ENCODE data around the gene CDRT15L2. TPM values are rescaled to one million over a fixed set of nuclear protein-coding genes. Genes with fewer than 3 reads are reported as not detected.
"Not testable (repeated sequence)": the region's sequence is repeated elsewhere in the genome, so short reads cannot be mapped to it uniquely, and the experiment has no call there.

Gene CDRT15L2
- total RNA-seq, 6 experiments from 2014 or later: not detected

- not testable (repeated sequence) for H3K27ac Mint-ChIP-seq, H3K9me3 Mint-ChIP-seq, DNase-seq
Measured at GRCh38 chr17:20583891-20584577, 4.5 kb downstream of the CDRT15L2 start.

GRCh38 chr17:20588744-20589453 lies 9.4 kb downstream of the CDRT15L2 start:
- not testable (repeated sequence) for H3K9me3 Mint-ChIP-seq; H3K4me3 Mint-ChIP-seq; DNase-seq; H3K27ac Mint-ChIP-seq; H3K27me3 Mint-ChIP-seq (ENCODE audit: insufficient read depth); H3K4me1 Mint-ChIP-seq (ENCODE audit: low read depth); H3K36me3 Mint-ChIP-seq (ENCODE audit: low read depth)

More at GRCh38 chr17:20583891-20584577, 4.5 kb downstream of the CDRT15L2 start:
- not testable (repeated sequence) for H3K4me3 Mint-ChIP-seq; H3K36me3 Mint-ChIP-seq (ENCODE audit: low read depth); H3K4me1 Mint-ChIP-seq (ENCODE audit: low read depth); H3K27me3 Mint-ChIP-seq (ENCODE audit: insufficient read depth)
- 0 out of 2 replicates have a peak, but pooled peaks have one; percentile 17 for TF ChIP-seq CTCF (IDR thresholded peaks at IDR 0.05)

- DNase-seq; H3K27ac Mint-ChIP-seq; H3K4me3 Mint-ChIP-seq; H3K36me3 Mint-ChIP-seq (ENCODE audit: low read depth); H3K4me1 Mint-ChIP-seq (ENCODE audit: low read depth); H3K9me3 Mint-ChIP-seq; H3K27me3 Mint-ChIP-seq (ENCODE audit: insufficient read depth): not testable (repeated sequence)
Measured at GRCh38 chr17:20589454-20589810, 9.9 kb downstream of the CDRT15L2 start.

GRCh38 chr17:20591040-20591439 lies 11.5 kb downstream of the CDRT15L2 start:
- H3K36me3 Mint-ChIP-seq (ENCODE audit: low read depth); H3K4me3 Mint-ChIP-seq; H3K9me3 Mint-ChIP-seq; H3K4me1 Mint-ChIP-seq (ENCODE audit: low read depth); H3K27ac Mint-ChIP-seq; H3K27me3 Mint-ChIP-seq (ENCODE audit: insufficient read depth); DNase-seq: not testable (repeated sequence)

- H3K4me3 Mint-ChIP-seq; H3K4me1 Mint-ChIP-seq (ENCODE audit: low read depth); H3K36me3 Mint-ChIP-seq (ENCODE audit: low read depth); H3K27me3 Mint-ChIP-seq (ENCODE audit: insufficient read depth); H3K9me3 Mint-ChIP-seq; H3K27ac Mint-ChIP-seq; DNase-seq: not testable (repeated sequence)
Measured at GRCh38 chr17:20605568-20605967, 26.0 kb downstream of the CDRT15L2 start.

GRCh38 chr17:20609490-20609889 lies 30.0 kb downstream of the CDRT15L2 start:
- not testable (repeated sequence) for H3K9me3 Mint-ChIP-seq; H3K4me1 Mint-ChIP-seq (ENCODE audit: low read depth); H3K27me3 Mint-ChIP-seq (ENCODE audit: insufficient read depth); H3K27ac Mint-ChIP-seq; DNase-seq; H3K4me3 Mint-ChIP-seq; H3K36me3 Mint-ChIP-seq (ENCODE audit: low read depth)

GRCh38 chr17:20611309-20611708 lies 31.8 kb downstream of the CDRT15L2 start:
- no peaks in the 10 kb centered on the region for H3K4me1 Mint-ChIP-seq (ENCODE audit: low read depth)
- no peak for DNase-seq
- TF ChIP-seq CTCF (IDR thresholded peaks at IDR 0.05): no peak
- no peak overlapping the region for H3K4me3 Mint-ChIP-seq
- no peaks in the 10 kb centered on the region for H3K36me3 Mint-ChIP-seq (ENCODE audit: low read depth)
- H3K27me3 Mint-ChIP-seq (ENCODE audit: insufficient read depth): peaks cover 6% of the 10 kb centered on the region
- no peak overlapping the region for H3K27ac Mint-ChIP-seq
- H3K9me3 Mint-ChIP-seq: no peaks in the 10 kb centered on the region

GRCh38 chr17:20612635-20613034 lies 33.1 kb downstream of the CDRT15L2 start:
- Mint-ChIP-seq H3K27ac (no peak overlapping the region), H3K9me3 (no peaks in the 10 kb centered on the region), H3K4me3 (no peak overlapping the region), H3K27me3 (ENCODE audit: insufficient read depth) (peaks cover 6% of the 10 kb centered on the region), H3K36me3 (ENCODE audit: low read depth) (no peaks in the 10 kb centered on the region), H3K4me1 (ENCODE audit: low read depth) (no peaks in the 10 kb centered on the region)
- no peak for DNase-seq
- no peak for TF ChIP-seq CTCF (IDR thresholded peaks at IDR 0.05)

All from HFFc6 (cell line).